Body of pancreas (tissue), 4 donors: ENCODE data around the gene JADE3. TPM values are rescaled to one million over a fixed set of nuclear protein-coding genes. Genes with fewer than 3 reads are reported as not detected.

ENCODE experiments used
- ATAC-seq: fragments of 150-250 bp; one replicate; pipeline ENCODE4 v1.9.1; 2016
- DNase-seq, 4 donors: peaks; one replicate each; pipeline ENCODE4 v3.0.0-alpha.2; 2019
- H3K27ac ChIP-seq, 4 donors: fragments of 200-600 bp; sonication (generic); 1 replicate in 3 of 4; 2 replicates in 1 of 4; pipeline versions ENCODE4 v1.5.1 to v1.6.1; 2016 to 2019; ENCODE audit warnings: mild to moderate bottlenecking in 1 of 4, mixed read lengths in 1 of 4, moderate library complexity in 1 of 4
- H3K27me3 ChIP-seq, 2 donors: fragments of 200-600 bp; sonication (generic); one replicate each; pipeline ENCODE4 v1.6.0; 2016; ENCODE audit warnings: mild to moderate bottlenecking in 1 of 2
- H3K36me3 ChIP-seq, 2 donors: fragments of 200-600 bp; sonication (generic); replicated peaks in 1 of 2; 2 replicates each; pipeline ENCODE4 v1.5.1; 2016; ENCODE audit warnings: low read depth in 2 of 2; ENCODE audit not compliant: insufficient read depth in 1 of 2
- H3K4me1 ChIP-seq: fragments of 200-600 bp; sonication (generic); one replicate; pipeline ENCODE4 v1.6.0; 2016
- H3K4me3 ChIP-seq, 2 donors: fragments of 200-600 bp; sonication (generic); 1 replicate in 1 of 2; 2 replicates in 1 of 2; pipeline ENCODE4 v1.5.1; 2016 to 2019
- H3K9me3 ChIP-seq, 3 donors: fragments of 200-600 bp; sonication (generic); 1 replicate in 2 of 3; 2 replicates in 1 of 3; pipeline ENCODE4 v1.5.1; 2016
- POLR2A ChIP-seq, 3 donors: fragments of 450-650 bp; IDR thresholded peaks; one replicate each; pipeline ENCODE4 v1.6.1; 2016; ENCODE audit warnings: antibody characterized with exemption in 3 of 3, mild to moderate bottlenecking in 2 of 3
- WGBS, 2 donors: methylation state at CpG; one replicate each; pipeline ENCODE4 v1.1.5; 2017; 5-methylcytosine and 5-hydroxymethylcytosine counted together
- intact Hi-C: fragments of 100-400 bp; cut with DNase I; formaldehyde crosslinking; loops from one replicate; pipeline ENCODE4 v1.15.1; 2023
- total RNA-seq, 2 donors: library from RNA; depleted of rRNA; stranded (reverse); fragments of >200 nt; gene quantifications; one replicate each; pipeline ENCODE4 v1.1.0, GENCODE V29; 2016
- TF ChIP-seq, protein P1 (sequence below), 7 experiments: fragments of 450-650 bp in 4 of 7; fragments of 200-600 bp in 3 of 7; sonication (generic) in 3 of 7; IDR thresholded peaks; one replicate each; pipeline ENCODE4 v1.5.1; 2016 to 2019; ENCODE audit warnings: antibody characterized with exemption in 7 of 7

JADE3 gene
- 1 to 10 TPM; 2.3 to 9.3 TPM for total RNA-seq

DNA sequence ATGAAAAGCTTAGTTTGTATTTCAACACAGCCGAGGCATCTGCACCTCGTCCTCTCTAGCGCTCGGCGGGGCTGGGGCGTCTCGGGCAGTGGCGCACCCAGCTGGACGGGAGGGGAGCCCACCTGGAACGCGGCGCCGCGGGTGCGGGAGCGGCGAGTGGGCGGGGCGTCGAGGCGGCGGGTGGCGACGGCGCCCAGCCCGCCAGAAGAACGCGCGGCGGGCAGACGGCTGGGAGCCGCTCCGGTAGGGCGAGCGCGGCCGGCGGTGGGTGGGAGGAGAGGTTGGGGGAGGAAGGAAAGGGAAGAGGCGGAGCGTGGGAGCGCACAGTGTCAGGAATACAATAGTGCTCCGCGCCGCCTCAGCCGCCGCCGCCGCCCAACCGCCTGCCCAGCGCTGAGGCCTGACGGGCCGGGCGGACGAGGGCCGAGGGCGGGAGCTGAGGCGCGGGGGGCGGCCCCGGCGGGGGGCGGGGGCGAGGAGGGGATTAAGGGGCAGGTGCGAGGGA is at the start of gene JADE3:
JADE3 (plus strand) TSS at position 324 of the 505 bp plus-strand sequence. CDS start 72,474 bp downstream, outside the sequence.
- H3K27me3 ChIP-seq = no peaks in the 10 kb centered on the region
- H3K27ac ChIP-seq = peak within 1 kb of the TSS; percentile 56 to 83 (median 72)
- ATAC-seq (peak; percentile 95), DNase-seq (peak; percentile 79 to 85 (median 81))
- peak; percentile 23 to 51 (median 32) for TF ChIP-seq POLR2A (IDR thresholded peaks at IDR 0.05)
- TF ChIP-seq, protein P1, sequence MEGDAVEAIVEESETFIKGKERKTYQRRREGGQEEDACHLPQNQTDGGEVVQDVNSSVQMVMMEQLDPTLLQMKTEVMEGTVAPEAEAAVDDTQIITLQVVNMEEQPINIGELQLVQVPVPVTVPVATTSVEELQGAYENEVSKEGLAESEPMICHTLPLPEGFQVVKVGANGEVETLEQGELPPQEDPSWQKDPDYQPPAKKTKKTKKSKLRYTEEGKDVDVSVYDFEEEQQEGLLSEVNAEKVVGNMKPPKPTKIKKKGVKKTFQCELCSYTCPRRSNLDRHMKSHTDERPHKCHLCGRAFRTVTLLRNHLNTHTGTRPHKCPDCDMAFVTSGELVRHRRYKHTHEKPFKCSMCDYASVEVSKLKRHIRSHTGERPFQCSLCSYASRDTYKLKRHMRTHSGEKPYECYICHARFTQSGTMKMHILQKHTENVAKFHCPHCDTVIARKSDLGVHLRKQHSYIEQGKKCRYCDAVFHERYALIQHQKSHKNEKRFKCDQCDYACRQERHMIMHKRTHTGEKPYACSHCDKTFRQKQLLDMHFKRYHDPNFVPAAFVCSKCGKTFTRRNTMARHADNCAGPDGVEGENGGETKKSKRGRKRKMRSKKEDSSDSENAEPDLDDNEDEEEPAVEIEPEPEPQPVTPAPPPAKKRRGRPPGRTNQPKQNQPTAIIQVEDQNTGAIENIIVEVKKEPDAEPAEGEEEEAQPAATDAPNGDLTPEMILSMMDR (IDR thresholded peaks at IDR 0.05) = no peak
- no peaks in the 10 kb centered on the region for H3K36me3 ChIP-seq
- whole genome bisulfite sequencing, 2 donors = 0% methylated on average over 2 of the region's 64 CpGs; no CpG with 5 or more reads in 1 of the 2 donors
- intact Hi-C loops = no loop called here
- peaks cover 18% of the 10 kb centered on the region for H3K4me1 ChIP-seq
- peak within 1 kb of the TSS; percentile 60 for H3K4me3 ChIP-seq
- no peaks in the 10 kb centered on the region for H3K9me3 ChIP-seq

DNA sequence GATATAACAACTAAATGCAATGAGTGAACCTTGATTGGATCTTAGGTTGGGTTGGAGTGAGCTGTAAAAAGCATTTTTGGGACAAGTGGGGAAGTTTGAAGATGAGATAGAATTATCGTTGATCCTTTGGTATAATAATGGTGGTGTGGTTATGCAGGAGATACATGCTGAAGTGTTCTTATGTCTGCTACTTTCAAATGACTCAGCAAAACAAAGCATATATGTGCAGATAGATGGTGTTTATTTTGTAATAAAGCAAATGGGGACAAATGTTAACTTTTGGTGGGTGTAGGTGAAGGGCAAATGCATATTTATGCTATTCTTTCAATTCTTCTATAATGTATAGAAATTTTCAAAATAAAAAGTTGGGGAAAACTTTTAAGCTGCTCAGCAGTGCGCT is 49.1 kb upstream of the JADE3 start:
- Histone ChIP-seq H3K4me3 (no peak overlapping the region), H3K9me3 (no peaks in the 10 kb centered on the region), H3K27ac (no peak overlapping the region), H3K36me3 (no peaks in the 10 kb centered on the region), H3K27me3 (no peaks in the 10 kb centered on the region), H3K4me1 (no peaks in the 10 kb centered on the region)
- TF ChIP-seq, protein P1 (IDR thresholded peaks at IDR 0.05) = no peak
- TF ChIP-seq POLR2A (IDR thresholded peaks at IDR 0.05) = no peak
- DNase-seq = no peak
- ATAC-seq = no peak
- 80 to 97% methylated on average over 2 of the region's 2 CpGs for WGBS, 2 donors
- intact Hi-C loops = no loop called here

DNA sequence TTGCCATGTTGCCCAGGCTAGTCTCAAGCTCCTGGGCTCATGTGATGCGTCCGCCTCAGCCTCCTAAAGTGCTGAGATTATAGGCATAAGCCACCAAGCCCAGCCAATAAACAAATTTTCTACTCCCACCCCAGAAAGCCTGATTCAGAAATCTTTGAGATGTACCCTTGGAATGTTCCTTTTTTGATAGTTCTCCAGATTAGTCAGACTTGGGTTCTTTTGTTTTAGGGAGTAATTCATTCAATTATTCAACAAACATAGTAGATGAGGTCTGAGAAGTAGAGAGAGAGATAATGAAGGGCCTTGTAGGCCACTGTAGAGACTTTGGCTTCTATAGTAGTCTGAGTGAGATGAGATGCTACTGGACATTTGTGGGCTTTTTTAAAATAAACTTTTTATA is 47.6 kb upstream of the JADE3 start:
- Histone ChIP-seq H3K36me3 (no peaks in the 10 kb centered on the region), H3K4me1 (no peaks in the 10 kb centered on the region), H3K27ac (no peak overlapping the region), H3K27me3 (no peaks in the 10 kb centered on the region), H3K9me3 (no peaks in the 10 kb centered on the region), H3K4me3 (no peak overlapping the region)
- DNase-seq (no peak), ATAC-seq (no peak)
- intact Hi-C loops = no loop called here
- 82 to 94% methylated on average over 2 of the region's 2 CpGs for WGBS, 2 donors
- TF ChIP-seq POLR2A (IDR thresholded peaks at IDR 0.05) = no peak
- TF ChIP-seq, protein P1 (IDR thresholded peaks at IDR 0.05) = no peak

DNA sequence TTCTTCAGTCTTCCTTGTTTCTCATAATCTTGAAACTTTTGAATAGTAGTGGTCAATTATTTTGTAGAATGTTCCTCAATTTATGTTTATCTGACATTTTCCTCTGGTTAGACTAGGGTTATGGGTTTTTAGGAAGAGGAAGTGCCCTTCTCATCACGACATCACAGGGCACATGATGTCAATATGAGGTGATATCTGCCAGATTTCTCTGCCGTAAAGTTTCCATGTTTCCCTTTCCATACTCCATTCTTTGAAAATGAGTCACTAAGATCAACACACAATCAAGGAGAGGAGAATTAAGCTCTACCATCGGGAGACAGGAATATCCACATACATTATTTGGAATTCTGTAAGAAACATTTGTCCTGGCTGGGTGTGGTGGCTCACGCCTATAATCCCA is 46.9 kb upstream of the JADE3 start:
- TF ChIP-seq POLR2A (IDR thresholded peaks at IDR 0.05) = no peak
- TF ChIP-seq, protein P1 (IDR thresholded peaks at IDR 0.05) = no peak
- ATAC-seq = no peak
- Histone ChIP-seq H3K27ac (no peak overlapping the region), H3K36me3 (no peaks in the 10 kb centered on the region), H3K9me3 (no peaks in the 10 kb centered on the region), H3K4me3 (no peak overlapping the region), H3K4me1 (no peaks in the 10 kb centered on the region), H3K27me3 (no peaks in the 10 kb centered on the region)
- peak in 1 of 4 donors; percentile 2 for DNase-seq
- intact Hi-C loops = no loop called here
- 64 to 76% methylated on average over 4 of the region's 4 CpGs for WGBS, 2 donors

DNA sequence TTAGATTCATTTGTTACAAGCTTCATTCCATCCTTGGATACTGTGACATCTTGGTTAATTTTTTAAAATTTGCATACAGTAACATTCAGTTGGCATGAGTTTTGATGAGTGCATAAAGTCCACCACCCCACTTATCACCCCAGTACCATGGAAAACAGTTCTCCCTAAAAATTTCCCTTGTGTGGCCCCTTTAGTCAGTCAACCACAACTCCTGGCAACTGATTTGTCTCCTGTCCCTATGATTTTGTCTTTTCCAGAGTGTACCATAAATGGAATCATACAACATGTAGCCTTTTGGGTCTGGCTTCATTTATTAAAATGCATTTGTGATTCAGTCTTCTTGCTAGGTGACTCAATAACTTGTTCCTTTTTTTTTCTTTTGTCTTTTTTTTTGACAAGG is 45.5 kb upstream of the JADE3 start:
- H3K27ac ChIP-seq = no peak overlapping the region
- H3K4me1 ChIP-seq = no peaks in the 10 kb centered on the region
- no peaks in the 10 kb centered on the region for H3K9me3 ChIP-seq
- H3K4me3 ChIP-seq = no peak overlapping the region
- no peaks in the 10 kb centered on the region for H3K27me3 ChIP-seq
- no peak for ATAC-seq
- no peak for TF ChIP-seq POLR2A (IDR thresholded peaks at IDR 0.05)
- TF ChIP-seq, protein P1 (IDR thresholded peaks at IDR 0.05) = no peak
- intact Hi-C loops = no loop called here
- no peak for DNase-seq
- H3K36me3 ChIP-seq = no peaks in the 10 kb centered on the region
